ENCODE measurements around the gene COQ7.

DNA sequence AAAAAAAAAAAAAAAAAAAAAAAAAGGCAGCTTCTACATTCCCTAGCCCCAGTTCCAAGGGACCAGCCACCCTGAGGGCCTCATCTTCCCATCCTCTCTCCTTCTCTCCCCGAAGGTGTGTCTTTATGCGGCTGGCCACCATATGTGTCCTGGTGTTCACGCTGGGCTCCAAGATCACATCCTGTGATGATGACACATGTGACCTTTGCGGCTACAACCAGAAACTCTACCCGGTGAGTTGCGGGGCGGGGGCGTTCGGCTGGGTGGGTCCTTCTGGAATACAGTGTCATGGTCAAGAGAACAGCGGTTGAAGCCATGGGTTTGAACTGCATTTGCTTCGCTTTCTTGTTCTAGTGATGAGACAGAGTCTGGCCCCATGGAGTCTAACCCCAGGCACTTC lies 22.6 kb upstream of the COQ7 start:
- TF ChIP-seq RAD21 (IDR thresholded peaks at IDR 0.05; ENCODE audit: low read length) (no peak), POLR2AphosphoS5 (IDR thresholded peaks at IDR 0.05; ENCODE audit: low read depth, low read length) (no peak), SMC3 (IDR thresholded peaks at IDR 0.05; ENCODE audit: low read depth, low read length) (no peak), FOXJ3 (CRISPR knock-in tag; IDR thresholded peaks at IDR 0.05) (no peak), ELF1 (IDR thresholded peaks at IDR 0.05) (no peak), JUND (IDR thresholded peaks at IDR 0.05) (no peak), EZH2phosphoT487 (IDR thresholded peaks at IDR 0.05; ENCODE audit: borderline replicate concordance, low read depth) (no peak)
- TF ChIP-seq, protein P1, sequence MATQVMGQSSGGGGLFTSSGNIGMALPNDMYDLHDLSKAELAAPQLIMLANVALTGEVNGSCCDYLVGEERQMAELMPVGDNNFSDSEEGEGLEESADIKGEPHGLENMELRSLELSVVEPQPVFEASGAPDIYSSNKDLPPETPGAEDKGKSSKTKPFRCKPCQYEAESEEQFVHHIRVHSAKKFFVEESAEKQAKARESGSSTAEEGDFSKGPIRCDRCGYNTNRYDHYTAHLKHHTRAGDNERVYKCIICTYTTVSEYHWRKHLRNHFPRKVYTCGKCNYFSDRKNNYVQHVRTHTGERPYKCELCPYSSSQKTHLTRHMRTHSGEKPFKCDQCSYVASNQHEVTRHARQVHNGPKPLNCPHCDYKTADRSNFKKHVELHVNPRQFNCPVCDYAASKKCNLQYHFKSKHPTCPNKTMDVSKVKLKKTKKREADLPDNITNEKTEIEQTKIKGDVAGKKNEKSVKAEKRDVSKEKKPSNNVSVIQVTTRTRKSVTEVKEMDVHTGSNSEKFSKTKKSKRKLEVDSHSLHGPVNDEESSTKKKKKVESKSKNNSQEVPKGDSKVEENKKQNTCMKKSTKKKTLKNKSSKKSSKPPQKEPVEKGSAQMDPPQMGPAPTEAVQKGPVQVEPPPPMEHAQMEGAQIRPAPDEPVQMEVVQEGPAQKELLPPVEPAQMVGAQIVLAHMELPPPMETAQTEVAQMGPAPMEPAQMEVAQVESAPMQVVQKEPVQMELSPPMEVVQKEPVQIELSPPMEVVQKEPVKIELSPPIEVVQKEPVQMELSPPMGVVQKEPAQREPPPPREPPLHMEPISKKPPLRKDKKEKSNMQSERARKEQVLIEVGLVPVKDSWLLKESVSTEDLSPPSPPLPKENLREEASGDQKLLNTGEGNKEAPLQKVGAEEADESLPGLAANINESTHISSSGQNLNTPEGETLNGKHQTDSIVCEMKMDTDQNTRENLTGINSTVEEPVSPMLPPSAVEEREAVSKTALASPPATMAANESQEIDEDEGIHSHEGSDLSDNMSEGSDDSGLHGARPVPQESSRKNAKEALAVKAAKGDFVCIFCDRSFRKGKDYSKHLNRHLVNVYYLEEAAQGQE (IDR thresholded peaks at IDR 0.05; ENCODE audit: low read depth, low read length), result no peak
- TF ChIP-seq, protein P2, sequence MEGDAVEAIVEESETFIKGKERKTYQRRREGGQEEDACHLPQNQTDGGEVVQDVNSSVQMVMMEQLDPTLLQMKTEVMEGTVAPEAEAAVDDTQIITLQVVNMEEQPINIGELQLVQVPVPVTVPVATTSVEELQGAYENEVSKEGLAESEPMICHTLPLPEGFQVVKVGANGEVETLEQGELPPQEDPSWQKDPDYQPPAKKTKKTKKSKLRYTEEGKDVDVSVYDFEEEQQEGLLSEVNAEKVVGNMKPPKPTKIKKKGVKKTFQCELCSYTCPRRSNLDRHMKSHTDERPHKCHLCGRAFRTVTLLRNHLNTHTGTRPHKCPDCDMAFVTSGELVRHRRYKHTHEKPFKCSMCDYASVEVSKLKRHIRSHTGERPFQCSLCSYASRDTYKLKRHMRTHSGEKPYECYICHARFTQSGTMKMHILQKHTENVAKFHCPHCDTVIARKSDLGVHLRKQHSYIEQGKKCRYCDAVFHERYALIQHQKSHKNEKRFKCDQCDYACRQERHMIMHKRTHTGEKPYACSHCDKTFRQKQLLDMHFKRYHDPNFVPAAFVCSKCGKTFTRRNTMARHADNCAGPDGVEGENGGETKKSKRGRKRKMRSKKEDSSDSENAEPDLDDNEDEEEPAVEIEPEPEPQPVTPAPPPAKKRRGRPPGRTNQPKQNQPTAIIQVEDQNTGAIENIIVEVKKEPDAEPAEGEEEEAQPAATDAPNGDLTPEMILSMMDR (IDR thresholded peaks at IDR 0.05), result no peak

Data from SK-N-SH (cell line).